Measurements from ENCODE around the gene PWP2. TPM values are rescaled to one million over a fixed set of nuclear protein-coding genes. Genes with fewer than 3 reads are reported as not detected.
"Not testable (repeated sequence)": the region's sequence is repeated elsewhere in the genome, so short reads cannot be mapped to it uniquely, and the experiment has no call there.

PWP2 gene
- total RNA-seq, 5 donors from 2014 or later (not counting 1 experiment from before 2014, with no cell fraction given): 8.9 to 39.3 (median 12.3) TPM

GRCh38 chr21:44154816-44155230, 47.6 kb downstream of the PWP2 start:
- H3K27ac Mint-ChIP-seq; H3K27me3 ChIP-seq (replicated peaks in 1 of 2; ENCODE audit: control insufficient read depth in 2 of 2, extremely low read depth in 1 of 2, insufficient read depth in 2 of 2, low read length in 1 of 2); H3K27me3 Mint-ChIP-seq; H3K9me3 ChIP-seq; H3K4me3 ChIP-seq (ENCODE audit: control insufficient read depth in 1 of 2, extremely low read depth in 1 of 2, low read length in 1 of 2); H3K36me3 ChIP-seq (ENCODE audit: control insufficient read depth in 2 of 2, extremely low read depth in 1 of 2, insufficient read depth in 1 of 2, low read length in 1 of 2); H3K4me1 Mint-ChIP-seq; DNase-seq; CTCF ChIA-PET; POLR2A ChIA-PET; H3K27ac ChIP-seq (ENCODE audit: low read length); H3K36me3 Mint-ChIP-seq; H3K4me1 ChIP-seq (ENCODE audit: control insufficient read depth in 1 of 2, extremely low read depth in 1 of 2, insufficient read depth in 2 of 2, low read length in 2 of 2); H3K9me3 Mint-ChIP-seq; H3K4me3 Mint-ChIP-seq: not testable (repeated sequence)
- WGBS (ENCODE audit: insufficient coverage): no CpG with 5 or more reads among the region's 20 CpGs
- ATAC-seq (replicated peaks in 1 of 4): peak in 2 of 4 experiments; percentile 9 to 25

GRCh38 chr21:44155231-44155993, 48.2 kb downstream of the PWP2 start:
- not testable (repeated sequence) for H3K27ac ChIP-seq (ENCODE audit: low read length)
- DNase-seq (peak in 3 of 35 experiments; percentile 18 to 33 (median 26)), ATAC-seq (replicated peaks in 1 of 4) (peak; percentile 25 to 52 (median 42))

DNA sequence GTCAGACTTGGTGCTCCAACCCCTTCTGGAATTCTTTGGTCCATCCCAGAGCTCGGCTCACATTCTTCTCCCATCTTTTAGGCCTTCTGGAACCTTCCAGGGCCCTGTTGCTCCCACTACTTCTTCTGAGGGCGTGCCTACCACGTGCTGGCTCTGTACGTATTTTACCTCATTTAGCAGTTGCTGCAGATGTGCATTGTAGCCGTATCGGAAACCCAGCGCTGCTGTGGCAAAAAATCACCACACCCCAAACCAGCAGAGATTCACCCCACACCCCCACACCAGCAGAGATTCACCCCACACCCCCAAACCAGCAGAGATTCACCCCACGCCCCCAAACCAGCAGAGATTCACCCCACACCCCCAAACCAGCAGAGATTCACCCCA, 48.8 kb downstream of the PWP2 start:
- CTCF ChIA-PET, H3K4me1 Mint-ChIP-seq: not testable (repeated sequence)

More at GRCh38 chr21:44155231-44155993, 48.2 kb downstream of the PWP2 start:
- H3K9me3 ChIP-seq; H3K4me3 Mint-ChIP-seq; H3K36me3 ChIP-seq (ENCODE audit: control insufficient read depth in 2 of 2, extremely low read depth in 1 of 2, insufficient read depth in 1 of 2, low read length in 1 of 2); H3K4me1 ChIP-seq (ENCODE audit: control insufficient read depth in 1 of 2, extremely low read depth in 1 of 2, insufficient read depth in 2 of 2, low read length in 2 of 2); H3K27ac Mint-ChIP-seq; POLR2A ChIA-PET; H3K27me3 Mint-ChIP-seq; H3K4me1 Mint-ChIP-seq; H3K4me3 ChIP-seq (ENCODE audit: control insufficient read depth in 1 of 2, extremely low read depth in 1 of 2, low read length in 1 of 2); H3K36me3 Mint-ChIP-seq; H3K9me3 Mint-ChIP-seq; H3K27me3 ChIP-seq (replicated peaks in 1 of 2; ENCODE audit: control insufficient read depth in 2 of 2, extremely low read depth in 1 of 2, insufficient read depth in 2 of 2, low read length in 1 of 2); CTCF ChIA-PET: not testable (repeated sequence)
- 0% methylated on average over 3 of the region's 38 CpGs for WGBS (ENCODE audit: insufficient coverage)

GRCh38 chr21:44157439-44158081, 50.4 kb downstream of the PWP2 start:
- DNase-seq (peak in 2 of 35 experiments; percentile 16 to 28), ATAC-seq (replicated peaks in 1 of 4) (peak; percentile 21 to 32 (median 25))
- H3K9me3 Mint-ChIP-seq; H3K27me3 Mint-ChIP-seq; H3K27me3 ChIP-seq (replicated peaks in 1 of 2; ENCODE audit: control insufficient read depth in 2 of 2, extremely low read depth in 1 of 2, insufficient read depth in 2 of 2, low read length in 1 of 2); H3K9me3 ChIP-seq; POLR2A ChIA-PET; H3K4me1 Mint-ChIP-seq; CTCF ChIA-PET; H3K27ac ChIP-seq (ENCODE audit: low read length); H3K4me1 ChIP-seq (ENCODE audit: control insufficient read depth in 1 of 2, extremely low read depth in 1 of 2, insufficient read depth in 2 of 2, low read length in 2 of 2); H3K36me3 Mint-ChIP-seq; H3K4me3 ChIP-seq (ENCODE audit: control insufficient read depth in 1 of 2, extremely low read depth in 1 of 2, low read length in 1 of 2); H3K36me3 ChIP-seq (ENCODE audit: control insufficient read depth in 2 of 2, extremely low read depth in 1 of 2, insufficient read depth in 1 of 2, low read length in 1 of 2): not testable (repeated sequence)
- no CpG with 5 or more reads among the region's 28 CpGs for WGBS (ENCODE audit: insufficient coverage)
- peak overlapping the region in 1 of 2 donors; percentile 94 for H3K27ac Mint-ChIP-seq
- peak overlapping the region in 2 of 3 donors; percentile 60 to 72 for H3K4me3 Mint-ChIP-seq

More for the DNA sequence above, 48.8 kb downstream of the PWP2 start:
- H3K36me3 ChIP-seq (ENCODE audit: control insufficient read depth in 2 of 2, extremely low read depth in 1 of 2, insufficient read depth in 1 of 2, low read length in 1 of 2); H3K4me1 ChIP-seq (ENCODE audit: control insufficient read depth in 1 of 2, extremely low read depth in 1 of 2, insufficient read depth in 2 of 2, low read length in 2 of 2); POLR2A ChIA-PET; H3K9me3 ChIP-seq; H3K27me3 ChIP-seq (replicated peaks in 1 of 2; ENCODE audit: control insufficient read depth in 2 of 2, extremely low read depth in 1 of 2, insufficient read depth in 2 of 2, low read length in 1 of 2); H3K27me3 Mint-ChIP-seq; H3K27ac Mint-ChIP-seq; H3K27ac ChIP-seq (ENCODE audit: low read length); H3K4me3 ChIP-seq (ENCODE audit: control insufficient read depth in 1 of 2, extremely low read depth in 1 of 2, low read length in 1 of 2); DNase-seq; H3K36me3 Mint-ChIP-seq; H3K9me3 Mint-ChIP-seq; H3K4me3 Mint-ChIP-seq: not testable (repeated sequence)
- ATAC-seq (replicated peaks in 1 of 4): peak in 3 of 4 experiments; percentile 18 to 28 (median 25)
- no CpG with 5 or more reads among the region's 8 CpGs for WGBS (ENCODE audit: insufficient coverage)

DNA sequence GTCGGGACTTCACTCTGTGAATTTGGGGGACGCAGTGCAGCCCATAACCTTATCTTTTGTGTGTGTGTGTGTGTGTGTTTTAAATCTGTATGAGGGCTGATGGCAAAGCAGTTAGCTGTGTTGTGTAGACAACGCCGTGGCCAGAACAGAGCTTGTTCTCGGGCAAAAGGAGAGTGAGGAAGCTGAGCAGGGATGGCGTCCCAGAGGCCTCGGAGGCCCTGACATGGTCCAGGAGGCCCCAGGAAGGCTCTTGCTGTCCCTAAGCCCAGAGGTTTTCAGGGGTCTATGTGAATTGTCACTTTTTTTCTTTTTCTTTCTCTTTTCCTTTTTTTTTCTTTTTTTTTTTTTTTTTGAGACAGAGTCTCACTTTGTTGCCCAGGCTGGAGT, 50.9 kb downstream of the PWP2 start:
- H3K9me3 Mint-ChIP-seq: not testable (repeated sequence)

DNA sequence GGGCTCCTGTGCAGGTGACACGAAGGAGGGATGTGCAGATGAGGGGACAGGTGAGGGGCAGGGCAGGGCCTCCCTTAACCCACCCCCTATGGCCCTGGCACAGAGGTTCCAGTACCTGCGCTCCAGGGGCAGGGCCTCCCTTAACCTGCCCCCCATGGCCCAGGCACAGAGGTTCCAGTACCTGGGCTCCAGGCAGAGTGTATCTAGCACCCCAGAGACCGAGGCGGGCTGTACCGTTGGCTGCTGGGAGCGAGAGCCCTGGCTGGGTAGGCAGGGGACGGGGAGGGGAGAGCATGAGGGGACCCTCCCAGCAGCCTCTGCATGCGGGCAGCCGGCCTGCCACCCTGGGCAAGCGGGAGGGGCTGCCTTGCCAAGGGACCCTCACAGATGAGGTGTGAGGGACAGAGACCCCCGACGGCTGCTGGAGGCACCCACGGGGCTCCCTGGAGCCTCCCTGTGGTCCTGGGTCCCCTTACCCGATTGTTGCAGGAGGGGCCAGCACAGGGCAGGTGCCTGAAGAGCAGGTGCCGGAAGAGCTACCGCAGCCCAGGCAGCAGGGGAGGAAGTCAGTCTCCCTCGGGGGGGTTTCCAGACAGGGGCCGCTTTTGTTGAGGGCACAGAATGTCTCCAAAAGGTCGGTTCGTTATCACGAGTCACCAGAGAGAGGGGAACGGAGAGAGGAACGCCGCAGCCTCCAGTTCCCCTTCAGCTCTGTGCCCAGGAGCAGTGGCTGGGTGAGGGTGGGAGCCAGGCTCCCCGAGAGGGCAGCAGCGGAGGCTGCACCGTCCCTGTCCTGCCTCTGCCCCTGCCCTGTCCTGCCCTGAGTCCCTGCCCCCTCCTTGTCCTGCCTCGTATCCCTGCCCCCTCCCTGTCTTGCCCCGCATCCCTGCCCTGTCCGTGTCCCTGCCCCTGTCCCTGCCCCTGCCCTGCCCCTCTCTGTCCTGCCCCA, 52.4 kb downstream of the PWP2 start:
- H3K36me3 ChIP-seq (ENCODE audit: control insufficient read depth in 2 of 2, extremely low read depth in 1 of 2, insufficient read depth in 1 of 2, low read length in 1 of 2); H3K9me3 Mint-ChIP-seq; H3K9me3 ChIP-seq; H3K36me3 Mint-ChIP-seq; H3K27ac Mint-ChIP-seq; H3K4me3 Mint-ChIP-seq; H3K4me1 ChIP-seq (ENCODE audit: control insufficient read depth in 1 of 2, extremely low read depth in 1 of 2, insufficient read depth in 2 of 2, low read length in 2 of 2); CTCF ChIA-PET; H3K27me3 ChIP-seq (replicated peaks in 1 of 2; ENCODE audit: control insufficient read depth in 2 of 2, extremely low read depth in 1 of 2, insufficient read depth in 2 of 2, low read length in 1 of 2); H3K4me1 Mint-ChIP-seq; H3K27me3 Mint-ChIP-seq; H3K4me3 ChIP-seq (ENCODE audit: control insufficient read depth in 1 of 2, extremely low read depth in 1 of 2, low read length in 1 of 2); POLR2A ChIA-PET: not testable (repeated sequence)
- ATAC-seq (replicated peaks in 1 of 4) (peak; percentile 55 to 75 (median 70)), DNase-seq (peak in 9 of 35 experiments; percentile 0 to 63 (median 10))
- no CpG with 5 or more reads among the region's 30 CpGs for WGBS (ENCODE audit: insufficient coverage)
- H3K27ac ChIP-seq (ENCODE audit: low read length): peak overlapping the region; percentile 52

More for the DNA sequence above, 50.9 kb downstream of the PWP2 start:
- H3K4me1 Mint-ChIP-seq; H3K36me3 Mint-ChIP-seq; H3K4me3 ChIP-seq (ENCODE audit: control insufficient read depth in 1 of 2, extremely low read depth in 1 of 2, low read length in 1 of 2); H3K27ac ChIP-seq (ENCODE audit: low read length); H3K27me3 ChIP-seq (replicated peaks in 1 of 2; ENCODE audit: control insufficient read depth in 2 of 2, extremely low read depth in 1 of 2, insufficient read depth in 2 of 2, low read length in 1 of 2); H3K27me3 Mint-ChIP-seq; H3K36me3 ChIP-seq (ENCODE audit: control insufficient read depth in 2 of 2, extremely low read depth in 1 of 2, insufficient read depth in 1 of 2, low read length in 1 of 2); ATAC-seq (replicated peaks in 1 of 4); H3K9me3 ChIP-seq; POLR2A ChIA-PET; CTCF ChIA-PET; H3K4me1 ChIP-seq (ENCODE audit: control insufficient read depth in 1 of 2, extremely low read depth in 1 of 2, insufficient read depth in 2 of 2, low read length in 2 of 2): not testable (repeated sequence)
- no CpG with 5 or more reads among the region's 7 CpGs for WGBS (ENCODE audit: insufficient coverage)
- peak overlapping the region in 1 of 2 donors; percentile 94 for H3K27ac Mint-ChIP-seq
- H3K4me3 Mint-ChIP-seq: peak overlapping the region in 1 of 3 donors; percentile 60
- DNase-seq: peak in 2 of 35 experiments; percentile 0 to 24
